ENCODE results near the gene NOD1.

DNA sequence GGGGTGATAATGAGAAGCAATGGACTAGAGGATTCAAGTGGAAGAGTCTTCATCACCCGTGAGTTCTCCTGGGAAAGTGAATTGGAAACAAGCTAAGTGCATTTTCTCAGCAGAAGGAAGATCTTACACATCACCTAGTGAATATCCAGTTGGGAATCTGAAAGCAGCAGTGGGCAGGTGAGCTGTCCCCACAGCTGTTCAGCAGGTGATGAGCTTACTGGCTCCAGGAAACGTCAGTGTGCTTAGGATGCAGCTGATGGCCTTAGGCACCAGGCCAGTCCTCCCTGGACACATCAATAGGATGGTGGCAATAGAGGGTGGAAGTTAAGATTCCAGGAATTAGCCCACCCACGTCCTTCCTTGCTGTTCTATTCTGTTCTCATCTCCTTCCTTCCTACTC, 66.7 kb downstream of the NOD1 start:
- no peak for TF ChIP-seq KLF9 (tag by site-specific recombination; IDR thresholded peaks at IDR 0.05; ENCODE audit: low read depth)
- TF ChIP-seq, protein P1, sequence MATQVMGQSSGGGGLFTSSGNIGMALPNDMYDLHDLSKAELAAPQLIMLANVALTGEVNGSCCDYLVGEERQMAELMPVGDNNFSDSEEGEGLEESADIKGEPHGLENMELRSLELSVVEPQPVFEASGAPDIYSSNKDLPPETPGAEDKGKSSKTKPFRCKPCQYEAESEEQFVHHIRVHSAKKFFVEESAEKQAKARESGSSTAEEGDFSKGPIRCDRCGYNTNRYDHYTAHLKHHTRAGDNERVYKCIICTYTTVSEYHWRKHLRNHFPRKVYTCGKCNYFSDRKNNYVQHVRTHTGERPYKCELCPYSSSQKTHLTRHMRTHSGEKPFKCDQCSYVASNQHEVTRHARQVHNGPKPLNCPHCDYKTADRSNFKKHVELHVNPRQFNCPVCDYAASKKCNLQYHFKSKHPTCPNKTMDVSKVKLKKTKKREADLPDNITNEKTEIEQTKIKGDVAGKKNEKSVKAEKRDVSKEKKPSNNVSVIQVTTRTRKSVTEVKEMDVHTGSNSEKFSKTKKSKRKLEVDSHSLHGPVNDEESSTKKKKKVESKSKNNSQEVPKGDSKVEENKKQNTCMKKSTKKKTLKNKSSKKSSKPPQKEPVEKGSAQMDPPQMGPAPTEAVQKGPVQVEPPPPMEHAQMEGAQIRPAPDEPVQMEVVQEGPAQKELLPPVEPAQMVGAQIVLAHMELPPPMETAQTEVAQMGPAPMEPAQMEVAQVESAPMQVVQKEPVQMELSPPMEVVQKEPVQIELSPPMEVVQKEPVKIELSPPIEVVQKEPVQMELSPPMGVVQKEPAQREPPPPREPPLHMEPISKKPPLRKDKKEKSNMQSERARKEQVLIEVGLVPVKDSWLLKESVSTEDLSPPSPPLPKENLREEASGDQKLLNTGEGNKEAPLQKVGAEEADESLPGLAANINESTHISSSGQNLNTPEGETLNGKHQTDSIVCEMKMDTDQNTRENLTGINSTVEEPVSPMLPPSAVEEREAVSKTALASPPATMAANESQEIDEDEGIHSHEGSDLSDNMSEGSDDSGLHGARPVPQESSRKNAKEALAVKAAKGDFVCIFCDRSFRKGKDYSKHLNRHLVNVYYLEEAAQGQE (tag by site-specific recombination; IDR thresholded peaks at IDR 0.05): no peak
- no peak for TF ChIP-seq ZNF214 (tag by site-specific recombination; IDR thresholded peaks at IDR 0.05; ENCODE audit: borderline replicate concordance)
- TF ChIP-seq, protein P2, sequence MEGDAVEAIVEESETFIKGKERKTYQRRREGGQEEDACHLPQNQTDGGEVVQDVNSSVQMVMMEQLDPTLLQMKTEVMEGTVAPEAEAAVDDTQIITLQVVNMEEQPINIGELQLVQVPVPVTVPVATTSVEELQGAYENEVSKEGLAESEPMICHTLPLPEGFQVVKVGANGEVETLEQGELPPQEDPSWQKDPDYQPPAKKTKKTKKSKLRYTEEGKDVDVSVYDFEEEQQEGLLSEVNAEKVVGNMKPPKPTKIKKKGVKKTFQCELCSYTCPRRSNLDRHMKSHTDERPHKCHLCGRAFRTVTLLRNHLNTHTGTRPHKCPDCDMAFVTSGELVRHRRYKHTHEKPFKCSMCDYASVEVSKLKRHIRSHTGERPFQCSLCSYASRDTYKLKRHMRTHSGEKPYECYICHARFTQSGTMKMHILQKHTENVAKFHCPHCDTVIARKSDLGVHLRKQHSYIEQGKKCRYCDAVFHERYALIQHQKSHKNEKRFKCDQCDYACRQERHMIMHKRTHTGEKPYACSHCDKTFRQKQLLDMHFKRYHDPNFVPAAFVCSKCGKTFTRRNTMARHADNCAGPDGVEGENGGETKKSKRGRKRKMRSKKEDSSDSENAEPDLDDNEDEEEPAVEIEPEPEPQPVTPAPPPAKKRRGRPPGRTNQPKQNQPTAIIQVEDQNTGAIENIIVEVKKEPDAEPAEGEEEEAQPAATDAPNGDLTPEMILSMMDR (tag by site-specific recombination; IDR thresholded peaks at IDR 0.05): no peak
- no peak for TF ChIP-seq GLIS1 (tag by site-specific recombination; IDR thresholded peaks at IDR 0.05)
- TF ChIP-seq BCL11A (tag by site-specific recombination; IDR thresholded peaks at IDR 0.05; ENCODE audit: low read depth): no peak
- no peak for TF ChIP-seq ZNF311 (tag by site-specific recombination; IDR thresholded peaks at IDR 0.05; ENCODE audit: borderline replicate concordance)

Measured in HEK293 (cell line).